GM23248 (cell line): Measurements from ENCODE around the gene MYH7.

ENCODE experiments used
- EZH2 ChIP-seq: fragments of 200-600 bp; sonication (generic); IDR thresholded peaks from 2 replicates; pipeline ENCODE4 v1.6.1; 2018; ENCODE audit warnings: antibody characterized with exemption, mild to moderate bottlenecking; ENCODE audit not compliant: insufficient read depth, poor library complexity, severe bottlenecking
- EZH2phosphoT487 ChIP-seq: fragments of 200-600 bp; sonication (generic); IDR thresholded peaks from 2 replicates; pipeline ENCODE4 v1.6.1; 2018; ENCODE audit warnings: antibody characterized with exemption, moderate library complexity, mild to moderate bottlenecking, low read depth; ENCODE audit not compliant: insufficient read depth

- TF ChIP-seq EZH2 (no peak), EZH2phosphoT487 (no peak)
Observed at GRCh38 chr14:23377573-23378563, 57.6 kb downstream of the MYH7 start.
